ENCODE data around the gene PROSER2. TPM values are rescaled to one million over a fixed set of nuclear protein-coding genes. Genes with fewer than 3 reads are reported as not detected.

PROSER2 gene
- total and polyA plus RNA-seq, 9 of the 15 experiments (the other 6 are each of a cell fraction or from before 2014, with no cell fraction given), result 0.62 to 14.8 (median 2.9) TPM

- TF ChIP-seq, protein P1, sequence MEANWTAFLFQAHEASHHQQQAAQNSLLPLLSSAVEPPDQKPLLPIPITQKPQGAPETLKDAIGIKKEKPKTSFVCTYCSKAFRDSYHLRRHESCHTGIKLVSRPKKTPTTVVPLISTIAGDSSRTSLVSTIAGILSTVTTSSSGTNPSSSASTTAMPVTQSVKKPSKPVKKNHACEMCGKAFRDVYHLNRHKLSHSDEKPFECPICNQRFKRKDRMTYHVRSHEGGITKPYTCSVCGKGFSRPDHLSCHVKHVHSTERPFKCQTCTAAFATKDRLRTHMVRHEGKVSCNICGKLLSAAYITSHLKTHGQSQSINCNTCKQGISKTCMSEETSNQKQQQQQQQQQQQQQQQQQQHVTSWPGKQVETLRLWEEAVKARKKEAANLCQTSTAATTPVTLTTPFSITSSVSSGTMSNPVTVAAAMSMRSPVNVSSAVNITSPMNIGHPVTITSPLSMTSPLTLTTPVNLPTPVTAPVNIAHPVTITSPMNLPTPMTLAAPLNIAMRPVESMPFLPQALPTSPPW (CRISPR knock-in tag; IDR thresholded peaks at IDR 0.05), result no peak
- TF ChIP-seq, protein P2, sequence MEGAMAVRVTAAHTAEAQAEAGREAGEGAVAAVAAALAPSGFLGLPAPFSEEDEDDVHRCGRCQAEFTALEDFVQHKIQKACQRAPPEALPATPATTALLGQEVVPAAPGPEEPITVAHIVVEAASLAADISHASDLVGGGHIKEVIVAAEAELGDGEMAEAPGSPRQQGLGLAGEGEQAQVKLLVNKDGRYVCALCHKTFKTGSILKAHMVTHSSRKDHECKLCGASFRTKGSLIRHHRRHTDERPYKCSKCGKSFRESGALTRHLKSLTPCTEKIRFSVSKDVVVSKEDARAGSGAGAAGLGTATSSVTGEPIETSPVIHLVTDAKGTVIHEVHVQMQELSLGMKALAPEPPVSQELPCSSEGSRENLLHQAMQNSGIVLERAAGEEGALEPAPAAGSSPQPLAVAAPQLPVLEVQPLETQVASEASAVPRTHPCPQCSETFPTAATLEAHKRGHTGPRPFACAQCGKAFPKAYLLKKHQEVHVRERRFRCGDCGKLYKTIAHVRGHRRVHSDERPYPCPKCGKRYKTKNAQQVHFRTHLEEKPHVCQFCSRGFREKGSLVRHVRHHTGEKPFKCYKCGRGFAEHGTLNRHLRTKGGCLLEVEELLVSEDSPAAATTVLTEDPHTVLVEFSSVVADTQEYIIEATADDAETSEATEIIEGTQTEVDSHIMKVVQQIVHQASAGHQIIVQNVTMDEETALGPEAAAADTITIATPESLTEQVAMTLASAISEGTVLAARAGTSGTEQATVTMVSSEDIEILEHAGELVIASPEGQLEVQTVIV (CRISPR knock-in tag; IDR thresholded peaks at IDR 0.05; ENCODE audit: borderline replicate concordance), result no peak
Measured at GRCh38 chr10:11886138-11886474, 63.0 kb downstream of the PROSER2 start (continued).

- no peak for DNase-seq (ENCODE audit: extremely low read depth in 1 of 4, low spot score in 3 of 4)
- H3K79me2 ChIP-seq (ENCODE audit: control insufficient read depth, insufficient read depth, low read length), result peaks cover 94% of the 10 kb centered on the region
- H4K20me1 ChIP-seq (replicated peaks; ENCODE audit: control insufficient read depth, insufficient read depth, low read length), result peaks cover 27% of the 10 kb centered on the region
- no peak overlapping the region for H3K4me3 ChIP-seq
- peaks cover 3% of the 10 kb centered on the region for H3K9me1 ChIP-seq (ENCODE audit: control insufficient read depth, insufficient read depth, low read length)
- H3K4me1 ChIP-seq (replicated peaks in 1 of 2; ENCODE audit: control insufficient read depth in 2 of 2, insufficient read depth in 2 of 2, low read length in 2 of 2), result peaks cover 8 to 17% of the 10 kb centered on the region in 2 experiments; a peak in 4 of 5 replicates
- ATAC-seq, result no peak
- intact Hi-C loops (cut with micrococcal nuclease) (no loop called here), in situ Hi-C loops (cut with MboI) (no loop called here)
- peaks cover 70% of the 10 kb centered on the region for H3K36me3 ChIP-seq (ENCODE audit: control insufficient read depth, insufficient read depth, low read length)
- ChIA-PET POLR2A (interaction anchor here (0.8 kb wide), 1 partner anchor 24 kb away, joined by 3 read pairs; no protein-coding TSS in a partner anchor), CTCF (ENCODE audit: low intra/inter-chr PET ratio) (no interaction called here)
- H3K27me3 ChIP-seq (ENCODE audit: control insufficient read depth in 2 of 2, insufficient read depth in 2 of 2, low read length in 2 of 2), result no peaks in the 10 kb centered on the region
- peak overlapping the region in 1 of 2 experiments; percentile 46; a peak in 2 of 4 replicates for H3K9ac ChIP-seq (ENCODE audit: insufficient read depth in 1 of 2, low read depth in 2 of 2, low read length in 2 of 2)
- no peak overlapping the region for H2AFZ ChIP-seq (ENCODE audit: low read depth, low read length)
- WGBS (ENCODE audit: insufficient coverage, low coverage, missing lambda C conversion rate), result 57% methylated on average over 10 of the region's 12 CpGs
- BruUV-seq (replicated peaks), result no TSS peak
- no peak overlapping the region; the same call in 1 of the 2 replicates for H3K4me2 ChIP-seq (ENCODE audit: insufficient read depth, low read length)
- no peak overlapping the region for H3K27ac ChIP-seq (ENCODE audit: extremely low read depth, low read depth, low read length)
- H3K9me3 ChIP-seq (replicated peaks; ENCODE audit: control insufficient read depth, insufficient read depth, low read depth, low read length), result no peaks in the 10 kb centered on the region
- no peak for FAIRE-seq
- TF ChIP-seq PRDM10 (IDR thresholded peaks at IDR 0.05; ENCODE audit: partially characterized antibody) (no peak), FOXP1 (CRISPR knock-in tag; IDR thresholded peaks at IDR 0.05) (no peak), CREM (IDR thresholded peaks at IDR 0.05; ENCODE audit: low read depth) (no peak), POLR2G (IDR thresholded peaks at IDR 0.05; ENCODE audit: low read depth, low read length) (peak; percentile 54; the same call in 1 of the 2 replicates), MIER1 (IDR thresholded peaks at IDR 0.05; ENCODE audit: low read depth) (no peak)
Measured at GRCh38 chr10:11886851-11887250, 63.7 kb downstream of the PROSER2 start.
